HepG2 (cell line): ENCODE data around the gene KIAA1958. TPM values are rescaled to one million over a fixed set of nuclear protein-coding genes. Genes with fewer than 3 reads are reported as not detected.

Experiments
- ARNT2 ChIP-seq: sonication (generic); formaldehyde crosslinking; IDR thresholded peaks from 2 replicates; pipeline ENCODE4 v1.8.0; 2022; ENCODE audit warnings: mild to moderate bottlenecking, low read depth, missing genetic modification reagents, moderate library complexity
- ATF1 ChIP-seq: IDR thresholded peaks from 2 replicates; pipeline ENCODE4 v1.6.1; 2016; ENCODE audit warnings: mild to moderate bottlenecking, control low read depth
- CCDC6 ChIP-seq: sonication (generic); formaldehyde crosslinking; IDR thresholded peaks from 2 replicates; pipeline ENCODE4 v1.8.1; 2022; ENCODE audit warnings: mild to moderate bottlenecking, missing genetic modification reagents, moderate library complexity
- CEBPG ChIP-seq: IDR thresholded peaks from 2 replicates; pipeline ENCODE4 v1.6.1; 2016
- FIP1L1 ChIP-seq: fragments of 200-400 bp; formaldehyde crosslinking; IDR thresholded peaks from 2 replicates; pipeline ENCODE4 v1.6.1; 2018; ENCODE audit warnings: low read depth, mild to moderate bottlenecking, low read length, moderate library complexity, borderline replicate concordance; ENCODE audit not compliant: insufficient read depth
- KAT8 ChIP-seq: IDR thresholded peaks from 2 replicates; pipeline ENCODE4 v1.6.1; 2016; ENCODE audit warnings: missing genetic modification reagents, missing compliant biosample characterization
- MED8 ChIP-seq: sonication (generic); formaldehyde crosslinking; IDR thresholded peaks from 2 replicates; pipeline ENCODE4 v1.8.1; 2023; ENCODE audit warnings: mild to moderate bottlenecking, missing genetic modification reagents; ENCODE audit not compliant: insufficient replicate concordance
- MTF1 ChIP-seq: sonication (generic); formaldehyde crosslinking; IDR thresholded peaks from 2 replicates; pipeline ENCODE4 v1.5.0; 2020; ENCODE audit warnings: missing genetic modification reagents
- NBN ChIP-seq: fragments of 450-650 bp; conservative IDR thresholded peaks from 2 replicates; pipeline ENCODE4 v1.6.1; 2017
- NFYB ChIP-seq: sonication (generic); formaldehyde crosslinking; IDR thresholded peaks from 2 replicates; pipeline ENCODE4 v1.4.0; 2020; ENCODE audit warnings: missing genetic modification reagents
- PBX3 ChIP-seq: sonication (generic); formaldehyde crosslinking; IDR thresholded peaks from 2 replicates; pipeline ENCODE4 v1.8.1; 2023; ENCODE audit warnings: missing genetic modification reagents, inconsistent platforms, borderline replicate concordance
- TOPORS ChIP-seq: sonication (generic); formaldehyde crosslinking; IDR thresholded peaks from 2 replicates; pipeline ENCODE4 v1.8.0; 2023; ENCODE audit warnings: mild to moderate bottlenecking, missing genetic modification reagents
- ZBTB4 ChIP-seq: sonication (generic); formaldehyde crosslinking; IDR thresholded peaks from 2 replicates; pipeline ENCODE4 v1.4.0; 2020; ENCODE audit warnings: missing genetic modification reagents, mild to moderate bottlenecking, borderline replicate concordance
- ZMYM4 ChIP-seq: sonication (generic); formaldehyde crosslinking; IDR thresholded peaks from 2 replicates; pipeline ENCODE4 v1.8.1; 2023; ENCODE audit warnings: mild to moderate bottlenecking, missing genetic modification reagents
- ZNF383 ChIP-seq: sonication (generic); formaldehyde crosslinking; IDR thresholded peaks from 2 replicates; pipeline ENCODE4 v1.4.0; 2020; ENCODE audit warnings: missing genetic modification reagents, mild to moderate bottlenecking, borderline replicate concordance
- ZNF574 ChIP-seq: sonication (generic); formaldehyde crosslinking; IDR thresholded peaks from 2 replicates; pipeline ENCODE4 v1.4.0; 2020; ENCODE audit warnings: missing genetic modification reagents
- ZNF605 ChIP-seq: sonication (generic); formaldehyde crosslinking; IDR thresholded peaks from 2 replicates; pipeline ENCODE4 v1.8.0; 2022; ENCODE audit warnings: mild to moderate bottlenecking, missing genetic modification reagents
- ZSCAN29 ChIP-seq: sonication (generic); formaldehyde crosslinking; conservative IDR thresholded peaks from 2 replicates; pipeline ENCODE4 v1.4.0; 2020; ENCODE audit warnings: mild to moderate bottlenecking, missing genetic modification reagents
- polyA plus RNA-seq, 8 experiments: library from polyadenylated mRNA; depleted of rRNA in 3 of 8; stranded (reverse) in 7 of 8; unstranded in 1 of 8; fragments of >200 nt; fragmentation: Illumina TruSeq in 4 of 8; extraction: Trizol in 4 of 8; gene quantifications; 2 replicates each; pipeline versions ENCODE4 v1.2.1 to v1.2.3, GENCODE V29; 2011 to 2016; ENCODE audit warnings: low read depth in 4 of 8, missing spikeins in 1 of 8, mixed read lengths in 1 of 8; ENCODE audit not compliant: insufficient read depth in 1 of 8
- total RNA-seq, 5 experiments: library from RNA; depleted of rRNA; stranded (reverse); fragments of >200 nt; fragmentation: Illumina TruSeq; extraction: Trizol; gene quantifications; 2 replicates each; pipeline ENCODE4 v1.2.3, GENCODE V29; 2016; ENCODE audit warnings: low read depth in 1 of 5
- TF ChIP-seq, protein P1 (sequence below): sonication (generic); formaldehyde crosslinking; conservative IDR thresholded peaks from 2 replicates; pipeline ENCODE4 v1.8.0; 2022; ENCODE audit warnings: missing genetic modification reagents
- TF ChIP-seq, protein P2 (sequence below): sonication (generic); formaldehyde crosslinking; IDR thresholded peaks from 2 replicates; pipeline ENCODE4 v1.5.1; 2020; ENCODE audit warnings: missing genetic modification reagents, mild to moderate bottlenecking, borderline replicate concordance

The KIAA1958 gene
- total and polyA plus RNA-seq, 2 of the 13 experiments (the other 11 are each of a cell fraction or from before 2014, with no cell fraction given), result 8.5 to 10.3 TPM

DNA sequence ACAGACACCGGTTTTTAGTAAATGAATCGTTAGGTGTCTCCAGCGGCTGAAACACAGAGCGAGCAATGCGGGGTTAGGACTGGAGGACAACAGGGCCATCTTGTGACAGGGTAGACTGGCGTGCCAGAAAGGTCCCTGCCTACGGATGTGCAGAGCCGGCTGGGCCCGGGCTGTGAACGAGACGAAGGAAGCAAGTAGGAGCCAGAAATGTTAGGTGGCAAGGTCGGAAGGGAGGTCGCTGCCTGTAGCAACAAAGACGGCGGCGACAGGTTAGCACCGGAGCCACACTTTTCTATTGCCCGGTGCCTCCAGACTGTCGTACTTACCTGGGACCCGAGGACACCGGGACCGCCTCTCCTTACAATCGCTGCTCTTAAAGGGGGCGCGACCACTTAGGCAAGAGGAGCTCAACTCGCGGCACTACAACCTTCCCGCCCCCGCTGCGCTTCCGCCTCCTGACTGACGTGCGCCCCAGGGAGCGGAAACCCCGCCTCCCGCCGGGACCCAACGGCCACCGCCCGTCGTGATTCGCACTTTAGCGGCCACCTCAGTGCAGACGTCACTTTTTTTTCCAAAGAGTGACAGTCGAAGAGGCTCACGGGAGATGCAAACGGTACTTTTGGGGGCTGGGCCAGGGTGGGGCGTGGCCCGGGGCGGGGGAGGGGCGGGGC lies 231.2 kb downstream of the KIAA1958 start, which contains the start of gene INIP (continued):
- peak; percentile 54; the same call in 1 of the 2 replicates for TF ChIP-seq ARNT2 (CRISPR knock-in tag)
- TF ChIP-seq MTF1 (CRISPR knock-in tag), result no peak
- no peak for TF ChIP-seq ZBTB4 (CRISPR knock-in tag)
- TF ChIP-seq CEBPG (CRISPR knock-in tag), result peak; percentile 35; the same call in 1 of the 2 replicates
- TF ChIP-seq, protein P1, sequence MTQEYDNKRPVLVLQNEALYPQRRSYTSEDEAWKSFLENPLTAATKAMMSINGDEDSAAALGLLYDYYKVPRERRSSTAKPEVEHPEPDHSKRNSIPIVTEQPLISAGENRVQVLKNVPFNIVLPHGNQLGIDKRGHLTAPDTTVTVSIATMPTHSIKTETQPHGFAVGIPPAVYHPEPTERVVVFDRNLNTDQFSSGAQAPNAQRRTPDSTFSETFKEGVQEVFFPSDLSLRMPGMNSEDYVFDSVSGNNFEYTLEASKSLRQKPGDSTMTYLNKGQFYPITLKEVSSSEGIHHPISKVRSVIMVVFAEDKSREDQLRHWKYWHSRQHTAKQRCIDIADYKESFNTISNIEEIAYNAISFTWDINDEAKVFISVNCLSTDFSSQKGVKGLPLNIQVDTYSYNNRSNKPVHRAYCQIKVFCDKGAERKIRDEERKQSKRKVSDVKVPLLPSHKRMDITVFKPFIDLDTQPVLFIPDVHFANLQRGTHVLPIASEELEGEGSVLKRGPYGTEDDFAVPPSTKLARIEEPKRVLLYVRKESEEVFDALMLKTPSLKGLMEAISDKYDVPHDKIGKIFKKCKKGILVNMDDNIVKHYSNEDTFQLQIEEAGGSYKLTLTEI (CRISPR knock-in tag), result no peak
- no peak for TF ChIP-seq FIP1L1
- no peak for TF ChIP-seq MED8 (CRISPR knock-in tag)
- TF ChIP-seq NFYB (CRISPR knock-in tag), result peak; percentile 85
- TF ChIP-seq KAT8 (CRISPR knock-in tag), result peak; percentile 82
- TF ChIP-seq ZNF605 (CRISPR knock-in tag), result peak; percentile 30; the same call in 1 of the 2 replicates
- no peak for TF ChIP-seq NBN
- TF ChIP-seq CCDC6, result peak; percentile 28; the same call in 1 of the 2 replicates
- TF ChIP-seq ATF1 (CRISPR knock-in tag), result peak; percentile 92
- peak; percentile 64 for TF ChIP-seq ZNF574 (CRISPR knock-in tag)
- TF ChIP-seq PBX3 (CRISPR knock-in tag), result no peak
- TF ChIP-seq ZNF383, result no peak
- TF ChIP-seq TOPORS (CRISPR knock-in tag), result no peak
- TF ChIP-seq ZMYM4 (CRISPR knock-in tag), result peak; percentile 86
- TF ChIP-seq ZSCAN29 (CRISPR knock-in tag), result 0 out of 2 replicates have a peak, but pooled peaks have one; percentile 28
- TF ChIP-seq, protein P2, sequence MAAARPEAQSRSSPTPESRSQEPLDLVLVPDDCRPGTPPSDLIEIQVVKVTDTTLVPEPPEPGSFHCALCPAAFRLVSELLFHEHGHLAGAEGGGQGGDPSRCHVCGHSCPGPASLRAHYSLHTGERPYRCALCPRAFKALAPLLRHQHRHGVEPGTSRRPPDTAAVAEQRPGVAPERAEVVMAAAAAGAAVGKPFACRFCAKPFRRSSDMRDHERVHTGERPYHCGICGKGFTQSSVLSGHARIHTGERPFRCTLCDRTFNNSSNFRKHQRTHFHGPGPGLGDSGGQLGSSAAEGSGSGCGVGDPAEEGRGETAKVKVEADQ (CRISPR knock-in tag), result no peak
